Lower leg skin (tissue), 3 donors: Measurements from ENCODE around the gene FNDC5.

Source experiments
- CTCF ChIP-seq, 3 donors: fragments of 450-650 bp; IDR thresholded peaks; one replicate each; pipeline ENCODE4 v1.5.1; 2016; ENCODE audit warnings: antibody characterized with exemption in 3 of 3, mild to moderate bottlenecking in 3 of 3, moderate library complexity in 2 of 3
- POLR2A ChIP-seq, 2 donors: fragments of 450-650 bp; IDR thresholded peaks; one replicate each; pipeline ENCODE4 v1.6.1; 2016 to 2017; ENCODE audit warnings: antibody characterized with exemption in 2 of 2, mild to moderate bottlenecking in 1 of 2, moderate library complexity in 1 of 2

- TF ChIP-seq CTCF (IDR thresholded peaks at IDR 0.05) (peak in 1 of 3 donors; percentile 14), POLR2A (IDR thresholded peaks at IDR 0.05) (no peak)
Observed at GRCh38 chr1:32887623-32888022, 16.9 kb upstream of the FNDC5 start.
